SHP77 treated with DMSO at 0.1 percent for 48 hours (cell line): ENCODE measurements around the gene FIGN.

Experiments
- DNase-seq: peaks from one replicate; lab custom pipeline; 2025; lab: John Stamatoyannopoulos, UW

The FIGN gene

GRCh38 chr2:163611557-163611906, 124.3 kb downstream of the FIGN start:
- no peak for DNase-seq

- no peak for DNase-seq
Observed at GRCh38 chr2:163610817-163611556, 124.8 kb downstream of the FIGN start.

- DNase-seq: no peak
Observed at GRCh38 chr2:163607630-163608029, 128.2 kb downstream of the FIGN start.

- DNase-seq: no peak
Observed at GRCh38 chr2:163606878-163607277, 128.9 kb downstream of the FIGN start.

- no peak for DNase-seq
Observed at GRCh38 chr2:163605779-163606178, 130.0 kb downstream of the FIGN start.

GRCh38 chr2:163604941-163605555, 130.8 kb downstream of the FIGN start:
- no peak for DNase-seq

GRCh38 chr2:163602196-163602595, 133.6 kb downstream of the FIGN start:
- DNase-seq: no peak

GRCh38 chr2:163601377-163601776, 134.4 kb downstream of the FIGN start:
- DNase-seq: no peak

GRCh38 chr2:163600801-163601200, 135.0 kb downstream of the FIGN start:
- no peak for DNase-seq

GRCh38 chr2:163595028-163595427, 140.8 kb downstream of the FIGN start:
- no peak for DNase-seq

GRCh38 chr2:163594497-163594896, 141.3 kb downstream of the FIGN start:
- DNase-seq: no peak

GRCh38 chr2:163593982-163594381, 141.8 kb downstream of the FIGN start:
- DNase-seq: no peak

GRCh38 chr2:163592954-163593622, 142.7 kb downstream of the FIGN start:
- DNase-seq: no peak

- DNase-seq: no peak
Observed at GRCh38 chr2:163591461-163591860, 144.3 kb downstream of the FIGN start.

- DNase-seq: no peak
Observed at GRCh38 chr2:163580757-163581156, 155.1 kb downstream of the FIGN start.

GRCh38 chr2:163574309-163574708, 161.5 kb downstream of the FIGN start:
- no peak for DNase-seq

- no peak for DNase-seq
Observed at GRCh38 chr2:163573652-163574051, 162.2 kb downstream of the FIGN start.

GRCh38 chr2:163572850-163573249, 163.0 kb downstream of the FIGN start:
- no peak for DNase-seq

- DNase-seq: no peak
Observed at GRCh38 chr2:163571423-163572102, 164.2 kb downstream of the FIGN start.

GRCh38 chr2:163570391-163570790, 165.4 kb downstream of the FIGN start:
- no peak for DNase-seq

- no peak for DNase-seq
Observed at GRCh38 chr2:163565192-163565591, 170.6 kb downstream of the FIGN start.

GRCh38 chr2:163564236-163564635, 171.6 kb downstream of the FIGN start:
- no peak for DNase-seq

GRCh38 chr2:163563336-163563735, 172.5 kb downstream of the FIGN start:
- DNase-seq: no peak
